Astrocyte (in vitro differentiated cells and primary cell): ENCODE data around the gene CD22.

Experiments
- CTCF ChIP-seq: IDR thresholded peaks from 2 replicates; pipeline ENCODE4 v1.5.1; 2011; ENCODE audit warnings: low read depth, mild to moderate bottlenecking, inconsistent platforms, low read length, moderate library complexity; ENCODE audit not compliant: insufficient read depth
- EZH2 ChIP-seq: IDR thresholded peaks from 2 replicates; pipeline ENCODE4 v1.6.1; 2012; ENCODE audit warnings: mild to moderate bottlenecking, low read length, inconsistent platforms; ENCODE audit not compliant: insufficient read depth

DNA sequence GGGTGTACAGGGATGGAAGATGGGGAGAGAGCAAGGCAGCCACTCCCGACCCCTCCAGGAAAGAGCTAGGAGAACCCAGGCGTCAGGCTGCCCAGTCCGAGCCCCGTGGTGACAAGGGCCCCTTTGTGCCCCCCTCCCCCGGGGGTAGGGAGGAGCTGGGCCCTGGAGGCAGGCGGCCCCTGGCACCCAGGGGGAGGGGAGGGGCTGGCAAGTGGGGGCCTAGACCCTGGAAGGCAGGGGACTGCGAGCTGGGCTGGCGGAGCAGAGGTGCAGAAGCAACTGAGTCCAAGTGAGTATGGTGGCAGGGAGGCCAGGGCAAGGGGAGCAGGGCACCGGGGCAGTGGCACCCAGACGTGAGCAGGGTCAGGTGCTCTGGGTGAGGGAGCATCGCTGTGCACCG lies 37.1 kb upstream of the CD22 start, which contains the start of gene MAG:
- TF ChIP-seq CTCF (no peak), EZH2 (no peak)
